DOHH2 (cell line): ENCODE results near the gene FAM177A1.
"Not testable (repeated sequence)": the region's sequence is repeated elsewhere in the genome, so short reads cannot be mapped to it uniquely, and the experiment has no call there.

Experiments
- H3F3A ChIP-seq: fragments of 200-600 bp; sonication (generic), shearing (Covaris generic); 2 replicates; pipeline ENCODE4 v1.6.0; 2016; ENCODE audit warnings: antibody characterized with exemption, mild to moderate bottlenecking; ENCODE audit not compliant: control insufficient read depth, insufficient read depth
- H3K27ac ChIP-seq: fragments of 200-600 bp; sonication (generic); 2 replicates; pipeline ENCODE4 v1.5.1; 2014; ENCODE audit warnings: low read depth, mild to moderate bottlenecking, low read length, moderate library complexity
- H3K27me3 ChIP-seq: fragments of 200-600 bp; sonication (generic); 2 replicates; pipeline ENCODE4 v1.6.1; 2014; ENCODE audit warnings: mild to moderate bottlenecking, low read length, mixed read lengths; ENCODE audit not compliant: control insufficient read depth
- H3K36me3 ChIP-seq: fragments of 200-600 bp; sonication (generic); 2 replicates; pipeline ENCODE4 v1.6.1; 2014; ENCODE audit warnings: mild to moderate bottlenecking, low read length, moderate library complexity, mixed read lengths; ENCODE audit not compliant: control insufficient read depth
- H3K4me1 ChIP-seq: fragments of 200-600 bp; sonication (generic); 2 replicates; pipeline ENCODE4 v1.6.1; 2014; ENCODE audit warnings: mild to moderate bottlenecking, low read length, mixed read lengths; ENCODE audit not compliant: control insufficient read depth
- H3K4me2 ChIP-seq: fragments of 200-600 bp; sonication (generic); 2 replicates; pipeline ENCODE4 v1.6.0; 2014; ENCODE audit warnings: mild to moderate bottlenecking, low read length, moderate library complexity
- H3K4me3 ChIP-seq: fragments of 200-600 bp; sonication (generic); 2 replicates; pipeline ENCODE4 v1.5.1; 2014; ENCODE audit warnings: mild to moderate bottlenecking, low read length, mixed read lengths
- H3K79me2 ChIP-seq: fragments of 200-600 bp; sonication (generic); 2 replicates; pipeline ENCODE4 v1.6.1; 2014; ENCODE audit warnings: mild to moderate bottlenecking, low read length, mixed read lengths; ENCODE audit not compliant: control insufficient read depth
- H3K9me2 ChIP-seq: fragments of 200-600 bp; sonication (generic); replicated peaks from 2 replicates; pipeline ENCODE4 v1.6.1; 2014; ENCODE audit warnings: mild to moderate bottlenecking, low read length, mixed read lengths; ENCODE audit not compliant: control insufficient read depth
- H3K9me3 ChIP-seq: fragments of 200-600 bp; sonication (generic); 2 replicates; pipeline ENCODE4 v1.6.1; 2014; ENCODE audit warnings: antibody characterized with exemption, low read length, mixed read lengths; ENCODE audit not compliant: control insufficient read depth, insufficient read depth
- H4K20me1 ChIP-seq: fragments of 200-600 bp; sonication (generic); 2 replicates; pipeline ENCODE4 v1.6.0; 2014; ENCODE audit warnings: low read depth, mild to moderate bottlenecking, antibody characterized with exemption, low read length, moderate library complexity; ENCODE audit not compliant: control insufficient read depth, insufficient read depth
- EZH2phosphoT487 ChIP-seq: fragments of 200-600 bp; sonication (generic); IDR thresholded peaks from 2 replicates; pipeline ENCODE4 v1.6.1; 2017; ENCODE audit warnings: borderline replicate concordance, mild to moderate bottlenecking, antibody characterized with exemption, low read length, moderate library complexity, mixed read lengths
- TF ChIP-seq, protein P1 (sequence below): fragments of 200-600 bp; sonication (generic); IDR thresholded peaks from one replicate; pipeline ENCODE4 v1.5.1; 2014; ENCODE audit warnings: antibody characterized with exemption, mild to moderate bottlenecking, low read depth, low read length; ENCODE audit not compliant: poor library complexity, severe bottlenecking

The FAM177A1 gene

DNA sequence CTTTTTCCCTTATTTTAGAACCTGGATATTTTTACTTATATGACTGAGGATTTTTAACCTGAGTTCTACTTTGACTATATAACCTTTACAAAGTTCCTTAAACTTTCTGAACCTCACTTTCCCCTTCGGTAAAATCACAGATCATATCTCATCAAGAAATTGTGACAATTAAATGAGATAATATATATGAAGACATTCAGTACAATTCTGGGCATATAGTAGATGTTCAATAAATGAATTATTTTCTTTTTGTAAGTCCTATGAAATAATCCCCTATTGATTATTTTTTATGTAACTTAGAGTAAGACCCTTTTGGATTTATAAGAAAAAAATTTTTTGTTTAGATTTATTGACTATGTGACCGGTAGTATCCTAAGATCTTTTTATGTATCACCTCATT, 17.6 kb upstream of the FAM177A1 start:
- peaks cover 2% of the 10 kb centered on the region; the same call in 1 of the 2 replicates for H3K9me3 ChIP-seq
- no peak overlapping the region for H3K27ac ChIP-seq
- H3K4me3 ChIP-seq: no peak overlapping the region
- no peak for TF ChIP-seq EZH2phosphoT487
- TF ChIP-seq, protein P1, sequence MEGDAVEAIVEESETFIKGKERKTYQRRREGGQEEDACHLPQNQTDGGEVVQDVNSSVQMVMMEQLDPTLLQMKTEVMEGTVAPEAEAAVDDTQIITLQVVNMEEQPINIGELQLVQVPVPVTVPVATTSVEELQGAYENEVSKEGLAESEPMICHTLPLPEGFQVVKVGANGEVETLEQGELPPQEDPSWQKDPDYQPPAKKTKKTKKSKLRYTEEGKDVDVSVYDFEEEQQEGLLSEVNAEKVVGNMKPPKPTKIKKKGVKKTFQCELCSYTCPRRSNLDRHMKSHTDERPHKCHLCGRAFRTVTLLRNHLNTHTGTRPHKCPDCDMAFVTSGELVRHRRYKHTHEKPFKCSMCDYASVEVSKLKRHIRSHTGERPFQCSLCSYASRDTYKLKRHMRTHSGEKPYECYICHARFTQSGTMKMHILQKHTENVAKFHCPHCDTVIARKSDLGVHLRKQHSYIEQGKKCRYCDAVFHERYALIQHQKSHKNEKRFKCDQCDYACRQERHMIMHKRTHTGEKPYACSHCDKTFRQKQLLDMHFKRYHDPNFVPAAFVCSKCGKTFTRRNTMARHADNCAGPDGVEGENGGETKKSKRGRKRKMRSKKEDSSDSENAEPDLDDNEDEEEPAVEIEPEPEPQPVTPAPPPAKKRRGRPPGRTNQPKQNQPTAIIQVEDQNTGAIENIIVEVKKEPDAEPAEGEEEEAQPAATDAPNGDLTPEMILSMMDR: no peak
- H3K79me2 ChIP-seq: no peaks in the 10 kb centered on the region
- no peaks in the 10 kb centered on the region for H3F3A ChIP-seq
- H3K4me1 ChIP-seq: no peaks in the 10 kb centered on the region
- H4K20me1 ChIP-seq: no peaks in the 10 kb centered on the region
- H3K4me2 ChIP-seq: no peak overlapping the region
- H3K9me2 ChIP-seq: no peaks in the 10 kb centered on the region
- H3K36me3 ChIP-seq: peaks cover 37% of the 10 kb centered on the region
- no peaks in the 10 kb centered on the region for H3K27me3 ChIP-seq

GRCh38 chr14:35032562-35032961, 13.5 kb upstream of the FAM177A1 start:
- H3K79me2 ChIP-seq: no peaks in the 10 kb centered on the region
- no peak for TF ChIP-seq EZH2phosphoT487
- TF ChIP-seq, protein P1: no peak
- no peak overlapping the region for H3K27ac ChIP-seq
- H3F3A ChIP-seq: no peaks in the 10 kb centered on the region
- H3K9me2 ChIP-seq: no peaks in the 10 kb centered on the region
- H3K4me3 ChIP-seq: no peak overlapping the region
- H4K20me1 ChIP-seq: no peaks in the 10 kb centered on the region
- peaks cover 13% of the 10 kb centered on the region; the same call in 1 of the 2 replicates for H3K9me3 ChIP-seq
- no peak overlapping the region for H3K4me2 ChIP-seq
- peaks cover 31% of the 10 kb centered on the region for H3K36me3 ChIP-seq
- no peaks in the 10 kb centered on the region for H3K4me1 ChIP-seq
- H3K27me3 ChIP-seq: no peaks in the 10 kb centered on the region

DNA sequence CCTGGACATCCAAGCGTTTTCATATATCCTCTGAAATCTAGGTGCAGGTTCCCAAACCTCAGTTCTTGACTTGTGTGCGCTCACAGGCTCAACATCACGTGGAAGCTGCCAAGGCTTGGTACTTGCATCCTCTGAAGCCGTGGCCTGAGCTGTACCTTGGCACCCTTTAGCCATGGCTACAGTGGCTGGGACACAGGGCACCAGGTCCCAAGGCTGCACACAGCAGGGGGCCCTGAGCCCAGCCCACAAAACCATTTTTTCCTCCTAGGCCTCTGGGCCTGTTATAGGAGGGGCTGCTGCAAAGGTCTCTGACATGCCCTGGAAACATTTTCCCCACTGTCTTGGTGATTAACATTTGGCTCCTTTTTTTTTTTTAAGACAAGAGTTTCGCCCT, 11.6 kb upstream of the FAM177A1 start:
- Histone ChIP-seq H3K9me3 (peaks cover 13% of the 10 kb centered on the region; the same call in 1 of the 2 replicates), H4K20me1 (no peaks in the 10 kb centered on the region), H3K36me3 (peaks cover 14% of the 10 kb centered on the region), H3K4me3 (no peak overlapping the region), H3K27me3 (no peaks in the 10 kb centered on the region), H3K4me2 (no peak overlapping the region), H3F3A (0 out of 2 replicates have a peak, but pooled peaks cover 4% of the 10 kb centered on the region), H3K79me2 (no peaks in the 10 kb centered on the region), H3K9me2 (no peaks in the 10 kb centered on the region), H3K4me1 (no peaks in the 10 kb centered on the region), H3K27ac (no peak overlapping the region)
- TF ChIP-seq, protein P1: no peak
- no peak for TF ChIP-seq EZH2phosphoT487

GRCh38 chr14:35034944-35035554, 11.0 kb upstream of the FAM177A1 start:
- H3K27me3 ChIP-seq, H3K4me1 ChIP-seq, H3K9me2 ChIP-seq, H4K20me1 ChIP-seq, H3F3A ChIP-seq, H3K4me3 ChIP-seq, H3K27ac ChIP-seq, H3K4me2 ChIP-seq, H3K79me2 ChIP-seq: not testable (repeated sequence)
- peaks cover 13% of the 10 kb centered on the region; the same call in 1 of the 2 replicates for H3K9me3 ChIP-seq
- peaks cover 11% of the 10 kb centered on the region for H3K36me3 ChIP-seq

- not testable (repeated sequence) for H3K4me1 ChIP-seq, H3K4me2 ChIP-seq, H3K9me2 ChIP-seq, H3K4me3 ChIP-seq, H3F3A ChIP-seq, H3K36me3 ChIP-seq, H3K27ac ChIP-seq, H4K20me1 ChIP-seq, H3K79me2 ChIP-seq, H3K27me3 ChIP-seq
- H3K9me3 ChIP-seq: peaks cover 12% of the 10 kb centered on the region; the same call in 1 of the 2 replicates
Observed at GRCh38 chr14:35038312-35038711, 7.8 kb upstream of the FAM177A1 start.
